HG03460 (cell line): ENCODE data around the gene HMCN2.

Experiments used
- ATAC-seq: cut with Tn5 transposase; IDR thresholded peaks from one replicate; pipeline ENCODE4 v1.9.1; 2021; ENCODE audit not compliant: unreplicated experiment

The HMCN2 gene

GRCh38 chr9:130478736-130479575 is 213.4 kb downstream of the HMCN2 start:
- no peak for ATAC-seq

DNA sequence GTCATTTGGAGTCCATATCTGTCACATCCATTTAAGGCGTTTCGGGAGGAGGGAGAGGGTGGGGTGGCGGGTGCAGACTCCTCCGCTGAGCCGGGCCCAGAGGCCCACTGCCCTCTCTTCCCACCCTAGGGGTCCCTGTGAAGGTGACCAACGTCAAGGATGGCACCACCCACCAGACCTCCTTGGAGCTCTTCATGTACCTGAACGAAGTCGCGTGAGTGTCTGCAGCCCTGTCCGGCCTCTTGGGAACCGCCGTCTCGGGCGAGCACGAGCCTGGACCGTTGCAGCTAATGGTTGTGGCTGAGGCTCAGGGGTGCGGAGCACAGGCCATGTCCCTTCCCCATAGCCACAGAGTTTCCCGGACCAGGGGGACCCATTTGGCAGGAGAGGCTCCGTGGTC is 214.0 kb downstream of the HMCN2 start:
- ATAC-seq: no peak

DNA sequence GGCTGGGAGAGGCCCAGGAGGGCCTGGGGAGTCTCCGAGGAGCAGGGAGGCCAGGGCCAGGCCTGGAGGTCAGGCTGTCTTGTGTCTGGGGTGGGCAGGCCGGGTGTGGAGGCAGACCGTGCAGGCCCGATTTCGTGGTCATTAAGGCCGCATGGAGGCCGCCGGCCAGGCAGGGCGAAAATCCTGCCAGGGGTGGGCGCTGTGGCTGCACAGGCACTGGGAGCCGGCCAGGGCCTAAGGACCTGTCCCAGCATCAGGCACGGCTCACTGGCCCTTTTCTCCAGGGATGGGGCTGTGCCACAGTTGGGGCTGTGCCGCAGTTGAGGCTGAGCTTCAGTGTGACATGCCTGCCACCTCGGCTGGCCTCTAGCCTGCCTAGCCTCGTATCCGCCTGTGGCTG is 215.1 kb downstream of the HMCN2 start:
- ATAC-seq: no peak

DNA sequence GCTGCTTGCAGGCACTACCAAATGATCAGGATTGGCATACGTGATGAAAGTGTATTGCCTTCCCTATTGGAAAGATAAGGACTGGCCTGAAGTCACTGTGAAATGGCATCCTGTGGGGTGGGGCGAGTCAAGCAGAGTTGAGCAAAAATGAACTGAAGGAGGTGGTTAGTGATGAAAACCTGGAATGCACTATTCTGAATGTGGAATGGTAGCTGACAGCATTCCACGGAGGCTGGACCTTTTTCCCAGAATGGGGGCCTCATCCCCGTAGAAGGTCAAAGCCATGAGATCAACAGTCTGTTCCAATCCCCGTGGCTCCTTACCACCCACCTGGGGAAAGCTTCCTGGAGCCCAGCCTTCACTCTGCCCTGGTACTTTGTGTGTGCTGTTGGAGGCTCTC is 216.9 kb downstream of the HMCN2 start:
- no peak for ATAC-seq

DNA sequence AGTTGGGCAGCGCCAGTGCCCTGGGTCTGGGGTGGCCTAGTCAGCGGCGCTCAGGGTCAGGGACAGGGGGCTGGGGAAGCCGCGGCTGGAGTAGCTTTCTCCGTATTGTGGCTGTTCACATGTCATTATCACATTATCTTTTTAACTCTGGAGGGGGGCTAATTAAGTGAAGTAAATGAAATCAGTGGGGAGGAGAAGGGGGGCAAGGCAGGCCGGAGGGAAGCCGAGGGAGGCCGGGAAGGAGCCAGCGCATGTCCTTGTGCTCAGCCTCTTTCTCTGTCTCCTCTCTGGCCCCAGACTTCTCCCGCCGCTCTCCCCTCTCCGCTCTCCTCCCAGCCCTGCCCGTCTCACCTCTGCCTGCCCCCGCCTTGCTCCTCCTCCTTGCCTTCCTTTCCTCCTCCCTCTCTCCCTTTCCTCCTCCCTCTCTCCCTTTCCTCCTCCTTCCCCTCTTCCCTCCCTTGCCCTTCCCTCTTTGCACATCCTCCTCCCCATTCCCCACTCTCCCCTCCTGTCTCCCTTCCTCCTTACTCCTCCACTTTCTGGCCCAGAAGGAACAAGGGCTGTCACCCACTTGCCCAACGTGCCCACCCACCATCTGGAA is 217.9 kb downstream of the HMCN2 start:
- no peak for ATAC-seq
